HG03378 (cell line): ENCODE data around the gene PAOX.

Experiments used
- ATAC-seq: cut with Tn5 transposase; IDR thresholded peaks from one replicate; pipeline ENCODE4 v1.9.1; 2021; ENCODE audit warnings: mild to moderate bottlenecking, moderate library complexity; ENCODE audit not compliant: unreplicated experiment

PAOX gene

GRCh38 chr10:133349577-133350011 lies 29.5 kb upstream of the PAOX start:
- ATAC-seq = no peak

GRCh38 chr10:133350283-133350949 lies 28.6 kb upstream of the PAOX start:
- no peak for ATAC-seq

- ATAC-seq = no peak
Observed at GRCh38 chr10:133350950-133351329, 28.1 kb upstream of the PAOX start.

- ATAC-seq = no peak
Observed at GRCh38 chr10:133351408-133352318, 27.4 kb upstream of the PAOX start.

- ATAC-seq = no peak
Observed at GRCh38 chr10:133353202-133353959, 25.7 kb upstream of the PAOX start.

- no peak for ATAC-seq
Observed at GRCh38 chr10:133353988-133354605, 25.0 kb upstream of the PAOX start.

- ATAC-seq = no peak
Observed at GRCh38 chr10:133354672-133355240, 24.3 kb upstream of the PAOX start.

- ATAC-seq = no peak
Observed at GRCh38 chr10:133355266-133355665, 23.8 kb upstream of the PAOX start.

- ATAC-seq = no peak
Observed at GRCh38 chr10:133355991-133356390, 23.1 kb upstream of the PAOX start.

GRCh38 chr10:133356549-133357284 lies 22.3 kb upstream of the PAOX start:
- ATAC-seq = no peak

- peak; percentile 51 for ATAC-seq
Observed at GRCh38 chr10:133357285-133358161, 21.5 kb upstream of the PAOX start, which contains the start of gene FUOM. TSS of gene FUOM (minus strand) at chr10:133358019. CDS start at chr10:133358007, 12 bp downstream.

GRCh38 chr10:133358162-133358924 lies 20.7 kb upstream of the PAOX start:
- no peak for ATAC-seq

GRCh38 chr10:133358925-133359310 lies 20.1 kb upstream of the PAOX start:
- no peak for ATAC-seq

- no peak for ATAC-seq
Observed at GRCh38 chr10:133359554-133359971, 19.5 kb upstream of the PAOX start.

GRCh38 chr10:133359972-133360610 lies 19.0 kb upstream of the PAOX start:
- no peak for ATAC-seq

GRCh38 chr10:133361227-133361626 lies 17.8 kb upstream of the PAOX start:
- ATAC-seq = no peak

GRCh38 chr10:133361773-133362441 lies 17.2 kb upstream of the PAOX start:
- no peak for ATAC-seq
